Measurements from ENCODE around the gene CGREF1.

GRCh38 chr2:27145682-27146081 is 26.8 kb upstream of the CGREF1 start:
- TF ChIP-seq CTCF (IDR thresholded peaks at IDR 0.05; ENCODE audit: borderline replicate concordance, extremely low read depth, low read length, poor library complexity, severe bottlenecking) (no peak), EZH2 (IDR thresholded peaks at IDR 0.05; ENCODE audit: borderline replicate concordance, low read depth, low read length, severe bottlenecking) (no peak)

Data from DND-41 (cell line).